CD8-positive, alpha-beta memory T cell (primary cell): ENCODE measurements around the gene KCNAB2. TPM values are rescaled to one million over a fixed set of nuclear protein-coding genes. Genes with fewer than 3 reads are reported as not detected.

ENCODE experiments used
- CTCF ChIA-PET: fragments of 350-600 bp; sonication (Branson Sonifier 250); formaldehyde crosslinking; loops from one replicate; lab custom pipeline; 2021; ENCODE audit warnings: antibody characterized with exemption; lab: Charles Lee
- POLR2A ChIA-PET: fragments of 350-600 bp; sonication (Branson Sonifier 250); formaldehyde crosslinking; loops from one replicate; lab custom pipeline; 2021; ENCODE audit warnings: antibody characterized with exemption; lab: Charles Lee
- DNase-seq, 5 donors: peaks; one replicate each; pipeline versions ENCODE4 v3.0.0 to v3.0.0-alpha.2; 2020 to 2022; ENCODE audit warnings: mixed read lengths in 1 of 5
- H3K27ac ChIP-seq: one replicate; pipeline ENCODE4 v1.7.0; 2013; ENCODE audit warnings: low read depth, mild to moderate bottlenecking, low read length, moderate library complexity
- H3K27me3 ChIP-seq: 2 replicates; pipeline ENCODE4 v1.7.0; 2013; ENCODE audit warnings: low read length, mild to moderate bottlenecking; ENCODE audit not compliant: insufficient read depth, poor library complexity, severe bottlenecking
- H3K36me3 ChIP-seq: 2 replicates; pipeline ENCODE4 v1.7.0; 2013; ENCODE audit warnings: mild to moderate bottlenecking, low read length, moderate library complexity; ENCODE audit not compliant: insufficient read depth
- H3K4me1 ChIP-seq: 2 replicates; pipeline ENCODE4 v1.7.0; 2013; ENCODE audit warnings: mild to moderate bottlenecking, low read length, moderate library complexity; ENCODE audit not compliant: insufficient read depth
- H3K4me3 ChIP-seq: 2 replicates; pipeline ENCODE4 v1.7.0; 2013; ENCODE audit warnings: mild to moderate bottlenecking, low read length
- H3K9me3 ChIP-seq: 2 replicates; pipeline ENCODE4 v1.7.0; 2013; ENCODE audit warnings: mild to moderate bottlenecking, low read length
- H3K27ac Mint-ChIP-seq, 8 donors: one replicate each; pipeline ENCODE4 v1.8.0; 2020 to 2021; ENCODE audit warnings: mixed read lengths in 8 of 8, mild to moderate bottlenecking in 6 of 8, inconsistent platforms in 3 of 8, moderate library complexity in 3 of 8
- H3K27me3 Mint-ChIP-seq, 2 donors: one replicate each; pipeline ENCODE4 v1.8.0; 2020 to 2021; ENCODE audit warnings: mixed read lengths in 2 of 2, mild to moderate bottlenecking in 1 of 2, moderate library complexity in 1 of 2
- H3K36me3 Mint-ChIP-seq, 3 donors: one replicate each; pipeline ENCODE4 v1.8.0; 2020 to 2021; ENCODE audit warnings: mixed read lengths in 3 of 3, inconsistent platforms in 1 of 3, mild to moderate bottlenecking in 1 of 3
- H3K4me1 Mint-ChIP-seq, 3 donors: one replicate each; pipeline ENCODE4 v1.8.0; 2020 to 2021; ENCODE audit warnings: mixed read lengths in 3 of 3, inconsistent platforms in 1 of 3, mild to moderate bottlenecking in 1 of 3
- H3K4me3 Mint-ChIP-seq, 7 donors: one replicate each; pipeline ENCODE4 v1.8.0; 2020 to 2021; ENCODE audit warnings: mixed read lengths in 7 of 7, mild to moderate bottlenecking in 6 of 7, moderate library complexity in 4 of 7, inconsistent platforms in 2 of 7
- H3K9me3 Mint-ChIP-seq, 5 donors: one replicate each; pipeline ENCODE4 v1.8.0; 2020 to 2022; ENCODE audit warnings: mixed read lengths in 5 of 5, mild to moderate bottlenecking in 3 of 5, moderate library complexity in 2 of 5, inconsistent platforms in 1 of 5
- polyA plus RNA-seq: library from polyadenylated mRNA; unstranded; fragments of 300-500 nt; fragmentation: Illumina TruSeq; gene quantifications from one replicate; pipeline ENCODE4 v1.2.3, GENCODE V29; 2021
- total RNA-seq, 2 experiments: library from RNA; stranded (reverse); gene quantifications; one replicate each; pipeline ENCODE4 v1.2.3, GENCODE V29; 2021

Gene KCNAB2
- total and polyA plus RNA-seq, 3 experiments from 2014 or later, result 52.6 to 171 (median 171) TPM

GRCh38 chr1:6099787-6100765 lies 54.4 kb downstream of the KCNAB2 start:
- H3K27ac Mint-ChIP-seq, result peak overlapping the region in 2 of 8 donors; percentile 52
- ChIA-PET POLR2A (no interaction called here), CTCF (no interaction called here)
- H3K9me3 Mint-ChIP-seq, result no peaks in the 10 kb centered on the region
- H3K27me3 Mint-ChIP-seq, result peaks cover 0 to 4% of the 10 kb centered on the region in 2 donors
- no peaks in the 10 kb centered on the region for H3K36me3 ChIP-seq
- no peaks in the 10 kb centered on the region for H3K9me3 ChIP-seq
- no peak overlapping the region for H3K27ac ChIP-seq
- H3K4me3 Mint-ChIP-seq, result no peak overlapping the region
- no peaks in the 10 kb centered on the region for H3K27me3 ChIP-seq
- H3K4me1 ChIP-seq, result no peaks in the 10 kb centered on the region
- DNase-seq, result peak in 1 of 5 donors; percentile 55
- no peak overlapping the region for H3K4me3 ChIP-seq
- peaks cover 0 to 35% (median 4%) of the 10 kb centered on the region in 3 donors for H3K36me3 Mint-ChIP-seq
- peaks cover 0 to 10% (median 0%) of the 10 kb centered on the region in 3 donors for H3K4me1 Mint-ChIP-seq

GRCh38 chr1:6100861-6101783 lies 55.4 kb downstream of the KCNAB2 start:
- no peaks in the 10 kb centered on the region for H3K4me1 ChIP-seq
- H3K27me3 ChIP-seq, result no peaks in the 10 kb centered on the region
- H3K9me3 ChIP-seq, result no peaks in the 10 kb centered on the region
- H3K4me1 Mint-ChIP-seq, result peaks cover 0 to 10% (median 0%) of the 10 kb centered on the region in 3 donors
- CTCF ChIA-PET, result no interaction called here
- H3K27me3 Mint-ChIP-seq, result peaks cover 0 to 4% of the 10 kb centered on the region in 2 donors
- DNase-seq, result peak in 1 of 5 donors; percentile 41
- no peak overlapping the region for H3K27ac ChIP-seq
- H3K36me3 Mint-ChIP-seq, result peaks cover 0 to 31% (median 4%) of the 10 kb centered on the region in 3 donors
- no peak overlapping the region for H3K4me3 ChIP-seq
- no peak overlapping the region for H3K4me3 Mint-ChIP-seq
- peak overlapping the region in 1 of 8 donors; percentile 52 for H3K27ac Mint-ChIP-seq
- H3K36me3 ChIP-seq, result no peaks in the 10 kb centered on the region
- POLR2A ChIA-PET, result no interaction called here
- H3K9me3 Mint-ChIP-seq, result no peaks in the 10 kb centered on the region

GRCh38 chr1:6101826-6102531 lies 56.3 kb downstream of the KCNAB2 start:
- Mint-ChIP-seq H3K27ac (no peak overlapping the region), H3K27me3 (peaks cover 0 to 4% of the 10 kb centered on the region in 2 donors), H3K4me3 (no peak overlapping the region), H3K36me3 (peaks cover 0 to 23% (median 4%) of the 10 kb centered on the region in 3 donors), H3K9me3 (no peaks in the 10 kb centered on the region), H3K4me1 (peaks cover 0 to 10% (median 0%) of the 10 kb centered on the region in 3 donors)
- CTCF ChIA-PET, result no interaction called here
- no peaks in the 10 kb centered on the region for H3K36me3 ChIP-seq
- H3K9me3 ChIP-seq, result no peaks in the 10 kb centered on the region
- POLR2A ChIA-PET, result no interaction called here
- no peak overlapping the region for H3K4me3 ChIP-seq
- H3K27ac ChIP-seq, result no peak overlapping the region
- H3K4me1 ChIP-seq, result no peaks in the 10 kb centered on the region
- peak in 1 of 5 donors; percentile 31 for DNase-seq
- H3K27me3 ChIP-seq, result no peaks in the 10 kb centered on the region

DNA sequence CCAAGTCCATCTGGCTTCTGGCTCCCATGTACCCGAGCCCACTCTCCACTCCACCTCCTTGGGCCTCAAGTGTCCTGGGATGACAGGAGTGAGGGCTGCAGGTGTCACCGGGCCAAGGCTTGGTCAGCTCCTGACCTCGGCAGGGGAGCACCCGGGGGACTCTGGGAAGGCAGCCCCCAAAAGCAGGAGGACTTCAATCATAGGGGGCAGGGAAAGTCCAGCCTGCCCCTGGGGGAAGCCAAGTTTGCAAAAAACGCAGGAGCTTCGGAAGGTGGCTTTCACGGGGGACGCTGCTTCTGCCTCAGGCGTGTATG lies 56.8 kb downstream of the KCNAB2 start:
- peak in 1 of 5 donors; percentile 43 for DNase-seq
- no peaks in the 10 kb centered on the region for H3K9me3 ChIP-seq
- no peaks in the 10 kb centered on the region for H3K4me1 ChIP-seq
- no peaks in the 10 kb centered on the region for H3K27me3 ChIP-seq
- H3K27me3 Mint-ChIP-seq, result peaks cover 0 to 4% of the 10 kb centered on the region in 2 donors
- no peak overlapping the region for H3K27ac ChIP-seq
- ChIA-PET CTCF (no interaction called here), POLR2A (no interaction called here)
- H3K4me1 Mint-ChIP-seq, result peaks cover 0 to 10% (median 0%) of the 10 kb centered on the region in 3 donors
- H3K9me3 Mint-ChIP-seq, result no peaks in the 10 kb centered on the region
- H3K4me3 Mint-ChIP-seq, result no peak overlapping the region
- H3K4me3 ChIP-seq, result no peak overlapping the region
- no peaks in the 10 kb centered on the region for H3K36me3 ChIP-seq
- peaks cover 0 to 18% (median 4%) of the 10 kb centered on the region in 3 donors for H3K36me3 Mint-ChIP-seq
- H3K27ac Mint-ChIP-seq, result no peak overlapping the region

GRCh38 chr1:6103111-6103853 lies 57.6 kb downstream of the KCNAB2 start:
- Histone ChIP-seq H3K4me3 (no peak overlapping the region), H3K27ac (no peak overlapping the region), H3K27me3 (no peaks in the 10 kb centered on the region), H3K9me3 (no peaks in the 10 kb centered on the region), H3K4me1 (no peaks in the 10 kb centered on the region), H3K36me3 (no peaks in the 10 kb centered on the region)
- CTCF ChIA-PET, result no interaction called here
- Mint-ChIP-seq H3K27ac (no peak overlapping the region), H3K9me3 (no peaks in the 10 kb centered on the region), H3K4me1 (peaks cover 0 to 10% (median 0%) of the 10 kb centered on the region in 3 donors), H3K36me3 (peaks cover 0 to 10% (median 4%) of the 10 kb centered on the region in 3 donors), H3K4me3 (no peak overlapping the region), H3K27me3 (peaks cover 0 to 5% of the 10 kb centered on the region in 2 donors)
- DNase-seq, result peak in 1 of 5 donors; percentile 44
- POLR2A ChIA-PET, result no interaction called here

GRCh38 chr1:6103854-6104530 lies 58.3 kb downstream of the KCNAB2 start:
- DNase-seq, result peak in 1 of 5 donors; percentile 44
- Histone ChIP-seq H3K4me1 (no peaks in the 10 kb centered on the region), H3K27me3 (no peaks in the 10 kb centered on the region), H3K4me3 (no peak overlapping the region), H3K9me3 (no peaks in the 10 kb centered on the region), H3K36me3 (no peaks in the 10 kb centered on the region), H3K27ac (no peak overlapping the region)
- POLR2A ChIA-PET, result no interaction called here
- Mint-ChIP-seq H3K36me3 (peaks cover 0 to 5% (median 0%) of the 10 kb centered on the region in 3 donors), H3K4me3 (no peak overlapping the region), H3K27ac (no peak overlapping the region), H3K9me3 (no peaks in the 10 kb centered on the region), H3K4me1 (peaks cover 0 to 7% (median 0%) of the 10 kb centered on the region in 3 donors), H3K27me3 (peaks cover 0 to 4% of the 10 kb centered on the region in 2 donors)
- CTCF ChIA-PET, result no interaction called here

- Mint-ChIP-seq H3K27me3 (peaks cover 0 to 4% of the 10 kb centered on the region in 2 donors), H3K4me3 (no peak overlapping the region), H3K27ac (no peak overlapping the region), H3K36me3 (peaks cover 0 to under 1% (median 0%) of the 10 kb centered on the region in 3 donors), H3K4me1 (peaks cover 0 to 7% (median 0%) of the 10 kb centered on the region in 3 donors), H3K9me3 (no peaks in the 10 kb centered on the region)
- POLR2A ChIA-PET, result no interaction called here
- Histone ChIP-seq H3K4me1 (no peaks in the 10 kb centered on the region), H3K36me3 (no peaks in the 10 kb centered on the region), H3K27me3 (no peaks in the 10 kb centered on the region), H3K27ac (no peak overlapping the region), H3K9me3 (no peaks in the 10 kb centered on the region), H3K4me3 (no peak overlapping the region)
- DNase-seq, result no peak
- CTCF ChIA-PET, result no interaction called here
These were observed 58.9 kb downstream of the KCNAB2 start for GRCh38 chr1:6104631-6105030.
